Measurements from ENCODE around the gene TRIM36.

DNA sequence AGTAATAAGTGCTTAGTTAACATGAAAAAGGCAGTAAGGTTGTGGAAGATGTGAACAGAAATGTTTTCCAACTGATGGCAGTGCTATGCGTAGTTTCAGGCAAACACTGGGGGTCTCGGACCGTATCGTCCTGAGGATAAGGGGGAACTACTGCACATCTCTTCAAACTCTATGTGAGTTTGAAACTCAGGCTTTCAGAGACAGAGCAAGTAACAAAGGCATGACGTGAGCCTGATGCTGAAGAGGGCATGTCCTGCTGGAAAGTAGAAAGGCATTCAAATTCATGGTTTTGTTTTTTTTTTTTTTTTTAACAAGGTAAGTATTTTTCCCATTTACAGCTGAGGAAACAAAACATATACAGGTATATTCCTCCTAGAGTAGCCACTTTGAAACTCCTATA is 59.9 kb downstream of the TRIM36 start:
- TF ChIP-seq MXI1 (IDR thresholded peaks at IDR 0.05; ENCODE audit: low read depth, low read length) (no peak), EZH2phosphoT487 (IDR thresholded peaks at IDR 0.05; ENCODE audit: borderline replicate concordance, low read depth) (no peak), RAD21 (IDR thresholded peaks at IDR 0.05; ENCODE audit: low read length) (no peak), EP300 (IDR thresholded peaks at IDR 0.05; ENCODE audit: borderline replicate concordance in 1 of 2, low read depth in 1 of 2, low read length in 1 of 2) (no peak), POLR2AphosphoS5 (IDR thresholded peaks at IDR 0.05; ENCODE audit: low read depth, low read length) (no peak), SIN3A (IDR thresholded peaks at IDR 0.05; ENCODE audit: borderline replicate concordance, low read depth, low read length) (no peak), SMC3 (IDR thresholded peaks at IDR 0.05; ENCODE audit: low read depth, low read length) (no peak), FOXM1 (IDR thresholded peaks at IDR 0.05; ENCODE audit: low read depth) (no peak)
- TF ChIP-seq, protein P1, sequence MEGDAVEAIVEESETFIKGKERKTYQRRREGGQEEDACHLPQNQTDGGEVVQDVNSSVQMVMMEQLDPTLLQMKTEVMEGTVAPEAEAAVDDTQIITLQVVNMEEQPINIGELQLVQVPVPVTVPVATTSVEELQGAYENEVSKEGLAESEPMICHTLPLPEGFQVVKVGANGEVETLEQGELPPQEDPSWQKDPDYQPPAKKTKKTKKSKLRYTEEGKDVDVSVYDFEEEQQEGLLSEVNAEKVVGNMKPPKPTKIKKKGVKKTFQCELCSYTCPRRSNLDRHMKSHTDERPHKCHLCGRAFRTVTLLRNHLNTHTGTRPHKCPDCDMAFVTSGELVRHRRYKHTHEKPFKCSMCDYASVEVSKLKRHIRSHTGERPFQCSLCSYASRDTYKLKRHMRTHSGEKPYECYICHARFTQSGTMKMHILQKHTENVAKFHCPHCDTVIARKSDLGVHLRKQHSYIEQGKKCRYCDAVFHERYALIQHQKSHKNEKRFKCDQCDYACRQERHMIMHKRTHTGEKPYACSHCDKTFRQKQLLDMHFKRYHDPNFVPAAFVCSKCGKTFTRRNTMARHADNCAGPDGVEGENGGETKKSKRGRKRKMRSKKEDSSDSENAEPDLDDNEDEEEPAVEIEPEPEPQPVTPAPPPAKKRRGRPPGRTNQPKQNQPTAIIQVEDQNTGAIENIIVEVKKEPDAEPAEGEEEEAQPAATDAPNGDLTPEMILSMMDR (IDR thresholded peaks at IDR 0.05) = no peak
- TF ChIP-seq, protein P2, sequence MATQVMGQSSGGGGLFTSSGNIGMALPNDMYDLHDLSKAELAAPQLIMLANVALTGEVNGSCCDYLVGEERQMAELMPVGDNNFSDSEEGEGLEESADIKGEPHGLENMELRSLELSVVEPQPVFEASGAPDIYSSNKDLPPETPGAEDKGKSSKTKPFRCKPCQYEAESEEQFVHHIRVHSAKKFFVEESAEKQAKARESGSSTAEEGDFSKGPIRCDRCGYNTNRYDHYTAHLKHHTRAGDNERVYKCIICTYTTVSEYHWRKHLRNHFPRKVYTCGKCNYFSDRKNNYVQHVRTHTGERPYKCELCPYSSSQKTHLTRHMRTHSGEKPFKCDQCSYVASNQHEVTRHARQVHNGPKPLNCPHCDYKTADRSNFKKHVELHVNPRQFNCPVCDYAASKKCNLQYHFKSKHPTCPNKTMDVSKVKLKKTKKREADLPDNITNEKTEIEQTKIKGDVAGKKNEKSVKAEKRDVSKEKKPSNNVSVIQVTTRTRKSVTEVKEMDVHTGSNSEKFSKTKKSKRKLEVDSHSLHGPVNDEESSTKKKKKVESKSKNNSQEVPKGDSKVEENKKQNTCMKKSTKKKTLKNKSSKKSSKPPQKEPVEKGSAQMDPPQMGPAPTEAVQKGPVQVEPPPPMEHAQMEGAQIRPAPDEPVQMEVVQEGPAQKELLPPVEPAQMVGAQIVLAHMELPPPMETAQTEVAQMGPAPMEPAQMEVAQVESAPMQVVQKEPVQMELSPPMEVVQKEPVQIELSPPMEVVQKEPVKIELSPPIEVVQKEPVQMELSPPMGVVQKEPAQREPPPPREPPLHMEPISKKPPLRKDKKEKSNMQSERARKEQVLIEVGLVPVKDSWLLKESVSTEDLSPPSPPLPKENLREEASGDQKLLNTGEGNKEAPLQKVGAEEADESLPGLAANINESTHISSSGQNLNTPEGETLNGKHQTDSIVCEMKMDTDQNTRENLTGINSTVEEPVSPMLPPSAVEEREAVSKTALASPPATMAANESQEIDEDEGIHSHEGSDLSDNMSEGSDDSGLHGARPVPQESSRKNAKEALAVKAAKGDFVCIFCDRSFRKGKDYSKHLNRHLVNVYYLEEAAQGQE (IDR thresholded peaks at IDR 0.05; ENCODE audit: low read depth, low read length) = no peak
